Sigmoid colon (tissue), 4 donors: ENCODE results near the gene ZNF674.

Source experiments
- POLR2A ChIP-seq, 2 donors: fragments of 450-650 bp; IDR thresholded peaks; one replicate each; pipeline ENCODE4 v1.6.1; 2016; ENCODE audit warnings: antibody characterized with exemption in 2 of 2, mild to moderate bottlenecking in 2 of 2, moderate library complexity in 2 of 2
- POLR2AphosphoS5 ChIP-seq, 4 donors: sonication (generic); formaldehyde crosslinking; IDR thresholded peaks; one replicate each; pipeline ENCODE4 v1.6.1; 2017; ENCODE audit warnings: antibody characterized with exemption in 4 of 4
- TF ChIP-seq, protein P1 (sequence below), 4 experiments: fragments of 450-650 bp in 3 of 4; fragments of 200-600 bp in 1 of 4; IDR thresholded peaks; one replicate each; pipeline ENCODE4 v1.5.1; 2016 to 2019; ENCODE audit warnings: antibody characterized with exemption in 4 of 4, mild to moderate bottlenecking in 3 of 4, moderate library complexity in 2 of 4

DNA sequence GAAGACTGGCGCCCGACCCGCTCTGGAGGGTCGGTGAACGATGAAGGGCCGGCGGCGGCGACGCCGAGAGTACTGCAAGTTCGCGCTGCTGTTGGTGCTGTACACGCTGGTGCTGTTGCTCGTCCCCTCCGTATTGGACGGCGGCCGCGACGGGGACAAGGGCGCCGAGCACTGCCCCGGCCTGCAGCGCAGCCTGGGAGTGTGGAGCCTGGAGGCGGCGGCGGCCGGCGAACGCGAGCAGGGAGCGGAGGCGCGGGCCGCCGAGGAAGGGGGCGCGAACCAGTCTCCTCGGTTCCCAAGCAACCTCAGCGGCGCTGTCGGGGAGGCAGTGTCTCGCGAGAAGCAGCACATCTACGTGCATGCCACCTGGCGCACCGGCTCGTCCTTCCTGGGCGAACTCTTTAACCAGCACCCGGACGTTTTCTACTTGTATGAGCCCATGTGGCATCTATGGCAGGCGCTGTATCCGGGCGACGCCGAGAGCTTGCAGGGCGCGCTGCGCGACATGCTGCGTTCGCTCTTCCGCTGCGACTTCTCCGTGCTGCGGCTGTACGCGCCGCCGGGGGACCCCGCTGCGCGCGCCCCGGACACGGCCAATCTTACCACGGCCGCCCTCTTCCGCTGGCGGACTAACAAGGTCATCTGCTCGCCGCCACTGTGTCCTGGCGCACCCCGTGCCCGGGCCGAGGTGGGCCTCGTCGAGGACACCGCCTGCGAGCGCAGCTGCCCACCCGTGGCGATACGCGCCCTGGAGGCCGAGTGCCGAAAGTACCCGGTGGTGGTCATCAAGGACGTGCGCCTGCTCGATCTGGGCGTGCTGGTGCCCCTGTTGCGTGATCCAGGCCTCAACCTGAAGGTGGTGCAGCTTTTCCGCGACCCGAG, 28.9 kb upstream of the ZNF674 start:
- TF ChIP-seq POLR2A (IDR thresholded peaks at IDR 0.05) (no peak), POLR2AphosphoS5 (IDR thresholded peaks at IDR 0.05) (no peak)
- TF ChIP-seq, protein P1, sequence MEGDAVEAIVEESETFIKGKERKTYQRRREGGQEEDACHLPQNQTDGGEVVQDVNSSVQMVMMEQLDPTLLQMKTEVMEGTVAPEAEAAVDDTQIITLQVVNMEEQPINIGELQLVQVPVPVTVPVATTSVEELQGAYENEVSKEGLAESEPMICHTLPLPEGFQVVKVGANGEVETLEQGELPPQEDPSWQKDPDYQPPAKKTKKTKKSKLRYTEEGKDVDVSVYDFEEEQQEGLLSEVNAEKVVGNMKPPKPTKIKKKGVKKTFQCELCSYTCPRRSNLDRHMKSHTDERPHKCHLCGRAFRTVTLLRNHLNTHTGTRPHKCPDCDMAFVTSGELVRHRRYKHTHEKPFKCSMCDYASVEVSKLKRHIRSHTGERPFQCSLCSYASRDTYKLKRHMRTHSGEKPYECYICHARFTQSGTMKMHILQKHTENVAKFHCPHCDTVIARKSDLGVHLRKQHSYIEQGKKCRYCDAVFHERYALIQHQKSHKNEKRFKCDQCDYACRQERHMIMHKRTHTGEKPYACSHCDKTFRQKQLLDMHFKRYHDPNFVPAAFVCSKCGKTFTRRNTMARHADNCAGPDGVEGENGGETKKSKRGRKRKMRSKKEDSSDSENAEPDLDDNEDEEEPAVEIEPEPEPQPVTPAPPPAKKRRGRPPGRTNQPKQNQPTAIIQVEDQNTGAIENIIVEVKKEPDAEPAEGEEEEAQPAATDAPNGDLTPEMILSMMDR (IDR thresholded peaks at IDR 0.05): no peak
